Activated CD4-positive, alpha-beta memory T cell treated with anti-CD3 and anti-CD28 coated beads, Interleukin-2, amount 10 ng/mL, durations not matched to agents 7 days and 5 days (primary cell): ENCODE results near the gene CBY2. TPM values are rescaled to one million over a fixed set of nuclear protein-coding genes. Genes with fewer than 3 reads are reported as not detected.

Experiments used
- CTCF ChIA-PET: fragments of 350-600 bp; sonication (Branson Sonifier 250); formaldehyde crosslinking; loops from one replicate; lab custom pipeline; 2021; ENCODE audit warnings: antibody characterized with exemption, inconsistent platforms; lab: Charles Lee
- POLR2A ChIA-PET: fragments of 350-600 bp; sonication (Branson Sonifier 250); formaldehyde crosslinking; loops from one replicate; lab custom pipeline; 2021; ENCODE audit warnings: antibody characterized with exemption; lab: Charles Lee
- DNase-seq: peaks from one replicate; pipeline ENCODE4 v3.0.0-alpha.2; 2020
- H3K27ac Mint-ChIP-seq: one replicate; pipeline ENCODE4 v1.8.0; 2021; ENCODE audit warnings: mild to moderate bottlenecking, mixed read lengths
- H3K27me3 Mint-ChIP-seq: one replicate; pipeline ENCODE4 v1.8.0; 2021; ENCODE audit warnings: mixed read lengths
- H3K36me3 Mint-ChIP-seq: one replicate; pipeline ENCODE4 v1.8.0; 2021; ENCODE audit warnings: low read depth, mixed read lengths
- H3K4me1 Mint-ChIP-seq: one replicate; pipeline ENCODE4 v1.8.0; 2021; ENCODE audit warnings: mixed read lengths
- H3K4me3 Mint-ChIP-seq: one replicate; pipeline ENCODE4 v1.8.0; 2021; ENCODE audit warnings: mild to moderate bottlenecking, mixed read lengths
- H3K9me3 Mint-ChIP-seq: one replicate; pipeline ENCODE4 v1.8.0; 2021; ENCODE audit warnings: mixed read lengths
- total RNA-seq, 2 experiments: library from RNA; stranded (reverse); gene quantifications; one replicate each; pipeline ENCODE4 v1.2.3, GENCODE V29; 2021

The CBY2 gene
- total RNA-seq, 2 experiments from 2014 or later = not detected

- ChIA-PET CTCF (no interaction called here), POLR2A (no interaction called here)
- no peak overlapping the region for H3K4me3 Mint-ChIP-seq
- no peaks in the 10 kb centered on the region for H3K27me3 Mint-ChIP-seq
- H3K27ac Mint-ChIP-seq = no peak overlapping the region
- no peak for DNase-seq
- H3K36me3 Mint-ChIP-seq = no peaks in the 10 kb centered on the region
- no peaks in the 10 kb centered on the region for H3K9me3 Mint-ChIP-seq
- H3K4me1 Mint-ChIP-seq = peaks cover 9% of the 10 kb centered on the region
These were observed 3.8 kb downstream of the CBY2 start for GRCh38 chr13:45705918-45706317.

GRCh38 chr13:45707516-45708100, 5.5 kb downstream of the CBY2 start:
- H3K4me3 Mint-ChIP-seq = no peak overlapping the region
- no peaks in the 10 kb centered on the region for H3K27me3 Mint-ChIP-seq
- H3K4me1 Mint-ChIP-seq = no peaks in the 10 kb centered on the region
- no peak for DNase-seq
- no peak overlapping the region for H3K27ac Mint-ChIP-seq
- H3K9me3 Mint-ChIP-seq = no peaks in the 10 kb centered on the region
- ChIA-PET POLR2A (no interaction called here), CTCF (no interaction called here)
- no peaks in the 10 kb centered on the region for H3K36me3 Mint-ChIP-seq

- Mint-ChIP-seq H3K4me1 (no peaks in the 10 kb centered on the region), H3K9me3 (no peaks in the 10 kb centered on the region), H3K4me3 (no peak overlapping the region), H3K27ac (no peak overlapping the region), H3K27me3 (no peaks in the 10 kb centered on the region), H3K36me3 (no peaks in the 10 kb centered on the region)
- CTCF ChIA-PET = no interaction called here
- POLR2A ChIA-PET = no interaction called here
- no peak for DNase-seq
These were observed 9.8 kb downstream of the CBY2 start for GRCh38 chr13:45711951-45712350.

- ChIA-PET POLR2A (no interaction called here), CTCF (no interaction called here)
- Mint-ChIP-seq H3K9me3 (no peaks in the 10 kb centered on the region), H3K4me1 (no peaks in the 10 kb centered on the region), H3K36me3 (no peaks in the 10 kb centered on the region), H3K27me3 (no peaks in the 10 kb centered on the region), H3K27ac (no peak overlapping the region), H3K4me3 (no peak overlapping the region)
- DNase-seq = no peak
These were observed 11.1 kb downstream of the CBY2 start for GRCh38 chr13:45713106-45713690.

- ChIA-PET CTCF (interaction anchor here (0.6 kb wide), 1 partner anchor 622 kb away, joined by 4 read pairs; no protein-coding TSS in a partner anchor), POLR2A (no interaction called here)
- H3K4me1 Mint-ChIP-seq = no peaks in the 10 kb centered on the region
- no peaks in the 10 kb centered on the region for H3K27me3 Mint-ChIP-seq
- no peak overlapping the region for H3K4me3 Mint-ChIP-seq
- no peak for DNase-seq
- H3K36me3 Mint-ChIP-seq = no peaks in the 10 kb centered on the region
- H3K27ac Mint-ChIP-seq = no peak overlapping the region
- no peaks in the 10 kb centered on the region for H3K9me3 Mint-ChIP-seq
These were observed 11.6 kb downstream of the CBY2 start for GRCh38 chr13:45713721-45714120.

GRCh38 chr13:45714170-45714569, 12.1 kb downstream of the CBY2 start:
- POLR2A ChIA-PET = no interaction called here
- DNase-seq = no peak
- H3K9me3 Mint-ChIP-seq = no peaks in the 10 kb centered on the region
- no peaks in the 10 kb centered on the region for H3K27me3 Mint-ChIP-seq
- H3K36me3 Mint-ChIP-seq = no peaks in the 10 kb centered on the region
- CTCF ChIA-PET = interaction anchor here (0.6 kb wide), 1 partner anchor 622 kb away, joined by 4 read pairs; no protein-coding TSS in a partner anchor
- no peak overlapping the region for H3K4me3 Mint-ChIP-seq
- H3K4me1 Mint-ChIP-seq = no peaks in the 10 kb centered on the region
- no peak overlapping the region for H3K27ac Mint-ChIP-seq

GRCh38 chr13:45715351-45715750, 13.2 kb downstream of the CBY2 start:
- H3K36me3 Mint-ChIP-seq = no peaks in the 10 kb centered on the region
- POLR2A ChIA-PET = no interaction called here
- H3K4me3 Mint-ChIP-seq = no peak overlapping the region
- no peak for DNase-seq
- no peaks in the 10 kb centered on the region for H3K4me1 Mint-ChIP-seq
- peaks cover 2% of the 10 kb centered on the region for H3K27me3 Mint-ChIP-seq
- CTCF ChIA-PET = no interaction called here
- H3K9me3 Mint-ChIP-seq = no peaks in the 10 kb centered on the region
- H3K27ac Mint-ChIP-seq = no peak overlapping the region

- H3K27ac Mint-ChIP-seq = no peak overlapping the region
These were observed 15.2 kb downstream of the CBY2 start for GRCh38 chr13:45717349-45717748.

GRCh38 chr13:45718063-45718462, 15.9 kb downstream of the CBY2 start:
- Mint-ChIP-seq H3K36me3 (no peaks in the 10 kb centered on the region), H3K9me3 (no peaks in the 10 kb centered on the region), H3K4me1 (no peaks in the 10 kb centered on the region), H3K27me3 (peaks cover 4% of the 10 kb centered on the region), H3K27ac (no peak overlapping the region), H3K4me3 (no peak overlapping the region)
- POLR2A ChIA-PET = no interaction called here
- CTCF ChIA-PET = interaction anchor here (1.4 kb wide), 1 partner anchor 93 kb away, joined by 8 read pairs; no protein-coding TSS in a partner anchor
- DNase-seq = no peak

More at GRCh38 chr13:45717349-45717748, 15.2 kb downstream of the CBY2 start:
- Mint-ChIP-seq H3K27me3 (peaks cover 4% of the 10 kb centered on the region), H3K4me3 (no peak overlapping the region), H3K9me3 (no peaks in the 10 kb centered on the region), H3K36me3 (no peaks in the 10 kb centered on the region), H3K4me1 (no peaks in the 10 kb centered on the region)
- no peak for DNase-seq
- CTCF ChIA-PET = interaction anchor here (1.4 kb wide), 1 partner anchor 92 kb away, joined by 8 read pairs; no protein-coding TSS in a partner anchor
- POLR2A ChIA-PET = no interaction called here

- CTCF ChIA-PET = no interaction called here
- Mint-ChIP-seq H3K27ac (no peak overlapping the region), H3K27me3 (peaks cover 4% of the 10 kb centered on the region), H3K4me3 (no peak overlapping the region), H3K4me1 (no peaks in the 10 kb centered on the region), H3K9me3 (no peaks in the 10 kb centered on the region), H3K36me3 (no peaks in the 10 kb centered on the region)
- POLR2A ChIA-PET = no interaction called here
- no peak for DNase-seq
These were observed 16.9 kb downstream of the CBY2 start for GRCh38 chr13:45718992-45719391.

- Mint-ChIP-seq H3K4me3 (no peak overlapping the region), H3K36me3 (no peaks in the 10 kb centered on the region), H3K27me3 (peaks cover 4% of the 10 kb centered on the region), H3K9me3 (no peaks in the 10 kb centered on the region), H3K27ac (no peak overlapping the region), H3K4me1 (no peaks in the 10 kb centered on the region)
- ChIA-PET CTCF (interaction anchor here (1.3 kb wide), 1 partner anchor 97 kb away, joined by 3 read pairs; no protein-coding TSS in a partner anchor), POLR2A (no interaction called here)
- no peak for DNase-seq
These were observed 19.1 kb downstream of the CBY2 start for GRCh38 chr13:45721203-45721731.

- no peak overlapping the region for H3K4me3 Mint-ChIP-seq
These were observed 21.7 kb downstream of the CBY2 start for GRCh38 chr13:45723798-45724197.

GRCh38 chr13:45728759-45729158, 26.6 kb downstream of the CBY2 start:
- no peaks in the 10 kb centered on the region for H3K36me3 Mint-ChIP-seq
- no peak overlapping the region for H3K4me3 Mint-ChIP-seq
- H3K27ac Mint-ChIP-seq = no peak overlapping the region
- ChIA-PET CTCF (interaction anchor here (1.2 kb wide), 1 partner anchor 106 kb away, joined by 6 read pairs; no protein-coding TSS in a partner anchor), POLR2A (no interaction called here)
- no peak for DNase-seq
- H3K27me3 Mint-ChIP-seq = peaks cover 8% of the 10 kb centered on the region
- H3K4me1 Mint-ChIP-seq = no peaks in the 10 kb centered on the region
- H3K9me3 Mint-ChIP-seq = no peaks in the 10 kb centered on the region

More at GRCh38 chr13:45723798-45724197, 21.7 kb downstream of the CBY2 start:
- Mint-ChIP-seq H3K27ac (no peak overlapping the region), H3K27me3 (peaks cover 4% of the 10 kb centered on the region), H3K9me3 (no peaks in the 10 kb centered on the region), H3K4me1 (no peaks in the 10 kb centered on the region), H3K36me3 (no peaks in the 10 kb centered on the region)
- no peak for DNase-seq
- CTCF ChIA-PET = no interaction called here
- POLR2A ChIA-PET = no interaction called here
